HG03159 (cell line): ENCODE data around the gene SLAMF9.

Experiments
- ATAC-seq: cut with Tn5 transposase; IDR thresholded peaks from one replicate; pipeline ENCODE4 v1.9.1; 2021; ENCODE audit warnings: mild to moderate bottlenecking, moderate library complexity; ENCODE audit not compliant: unreplicated experiment

The SLAMF9 gene

GRCh38 chr1:159946242-159947187 lies 7.5 kb downstream of the SLAMF9 start:
- no peak for ATAC-seq

GRCh38 chr1:159945483-159946241 lies 8.4 kb downstream of the SLAMF9 start, which contains the start of gene IGSF9:
Gene IGSF9, minus strand, starts transcription at chr1:159945613. Its CDS starts 2,159 bp downstream, at chr1:159943454.
- no peak for ATAC-seq

GRCh38 chr1:159944623-159945455 lies 9.2 kb downstream of the SLAMF9 start:
- no peak for ATAC-seq

GRCh38 chr1:159943908-159944622 lies 10.0 kb downstream of the SLAMF9 start:
- ATAC-seq: no peak

GRCh38 chr1:159943278-159943640 lies 10.8 kb downstream of the SLAMF9 start:
- ATAC-seq: no peak

GRCh38 chr1:159942632-159943277 lies 11.3 kb downstream of the SLAMF9 start:
- ATAC-seq: no peak

- no peak for ATAC-seq
Measured at GRCh38 chr1:159941591-159942560, 12.2 kb downstream of the SLAMF9 start.

- ATAC-seq: no peak
Measured at GRCh38 chr1:159941141-159941540, 12.9 kb downstream of the SLAMF9 start.

GRCh38 chr1:159940006-159940620 lies 13.9 kb downstream of the SLAMF9 start:
- no peak for ATAC-seq

- ATAC-seq: no peak
Measured at GRCh38 chr1:159939678-159940002, 14.4 kb downstream of the SLAMF9 start.

GRCh38 chr1:159938905-159939677 lies 14.9 kb downstream of the SLAMF9 start:
- ATAC-seq: no peak

GRCh38 chr1:159938211-159938852 lies 15.7 kb downstream of the SLAMF9 start:
- ATAC-seq: no peak

- no peak for ATAC-seq
Measured at GRCh38 chr1:159937054-159937750, 16.8 kb downstream of the SLAMF9 start.

- peak; percentile 59 for ATAC-seq
Measured at GRCh38 chr1:159936273-159936904, 17.6 kb downstream of the SLAMF9 start.

- ATAC-seq: no peak
Measured at GRCh38 chr1:159935719-159936272, 18.2 kb downstream of the SLAMF9 start.

- ATAC-seq: no peak
Measured at GRCh38 chr1:159935305-159935704, 18.7 kb downstream of the SLAMF9 start.
